ENCODE data around the gene PHF3.

The PHF3 gene

GRCh38 chr6:63652980-63653379 is 17.4 kb downstream of the PHF3 start:
- no peak for DNase-seq (ENCODE audit: extremely low read depth, insufficient read length)
- no peak for TF ChIP-seq CTCF (IDR thresholded peaks at IDR 0.05; ENCODE audit: insufficient read depth, low read length, poor library complexity, severe bottlenecking)
- Histone ChIP-seq H3K36me3 (ENCODE audit: control insufficient read depth, insufficient read depth, low read length) (no peaks in the 10 kb centered on the region), H3K4me3 (replicated peaks; ENCODE audit: low read depth, low read length) (no peak overlapping the region), H3K27me3 (replicated peaks; ENCODE audit: control insufficient read depth, insufficient read depth, low read length) (no peaks in the 10 kb centered on the region)

GRCh38 chr6:63660757-63661156 is 25.2 kb downstream of the PHF3 start:
- DNase-seq (ENCODE audit: extremely low read depth, insufficient read length) = no peak
- no peak overlapping the region for H3K4me3 ChIP-seq (replicated peaks; ENCODE audit: low read depth, low read length)
- TF ChIP-seq CTCF (IDR thresholded peaks at IDR 0.05; ENCODE audit: insufficient read depth, low read length, poor library complexity, severe bottlenecking) = no peak

GRCh38 chr6:63661769-63662168 is 26.2 kb downstream of the PHF3 start:
- no peak for DNase-seq (ENCODE audit: extremely low read depth, insufficient read length)
- no peak for TF ChIP-seq CTCF (IDR thresholded peaks at IDR 0.05; ENCODE audit: insufficient read depth, low read length, poor library complexity, severe bottlenecking)
- no peaks in the 10 kb centered on the region for H3K27me3 ChIP-seq (replicated peaks; ENCODE audit: control insufficient read depth, insufficient read depth, low read length)
- no peak overlapping the region for H3K4me3 ChIP-seq (replicated peaks; ENCODE audit: low read depth, low read length)
- H3K36me3 ChIP-seq (ENCODE audit: control insufficient read depth, insufficient read depth, low read length) = no peaks in the 10 kb centered on the region

More at GRCh38 chr6:63660757-63661156, 25.2 kb downstream of the PHF3 start:
- no peaks in the 10 kb centered on the region for H3K27me3 ChIP-seq (replicated peaks; ENCODE audit: control insufficient read depth, insufficient read depth, low read length)
- no peaks in the 10 kb centered on the region for H3K36me3 ChIP-seq (ENCODE audit: control insufficient read depth, insufficient read depth, low read length)

- no peak for TF ChIP-seq CTCF (IDR thresholded peaks at IDR 0.05; ENCODE audit: insufficient read depth, low read length, poor library complexity, severe bottlenecking)
- DNase-seq (ENCODE audit: extremely low read depth, insufficient read length) = no peak
- Histone ChIP-seq H3K36me3 (ENCODE audit: control insufficient read depth, insufficient read depth, low read length) (no peaks in the 10 kb centered on the region), H3K27me3 (replicated peaks; ENCODE audit: control insufficient read depth, insufficient read depth, low read length) (no peaks in the 10 kb centered on the region), H3K4me3 (replicated peaks; ENCODE audit: low read depth, low read length) (no peak overlapping the region)
Observed at GRCh38 chr6:63663147-63663955, 27.7 kb downstream of the PHF3 start.

GRCh38 chr6:63663956-63664281 is 28.3 kb downstream of the PHF3 start:
- no peaks in the 10 kb centered on the region for H3K36me3 ChIP-seq (ENCODE audit: control insufficient read depth, insufficient read depth, low read length)
- H3K27me3 ChIP-seq (replicated peaks; ENCODE audit: control insufficient read depth, insufficient read depth, low read length) = no peaks in the 10 kb centered on the region
- no peak for DNase-seq (ENCODE audit: extremely low read depth, insufficient read length)
- no peak for TF ChIP-seq CTCF (IDR thresholded peaks at IDR 0.05; ENCODE audit: insufficient read depth, low read length, poor library complexity, severe bottlenecking)
- H3K4me3 ChIP-seq (replicated peaks; ENCODE audit: low read depth, low read length) = no peak overlapping the region

Data from GM06990 (cell line).